GM12878 (cell line): ENCODE data around the gene F10. TPM values are rescaled to one million over a fixed set of nuclear protein-coding genes. Genes with fewer than 3 reads are reported as not detected.

Source experiments
- ATAC-seq: fragments of 200-7000 bp; cut with Tn5 transposase; 3 replicates; pipeline ENCODE4 v1.9.1; 2020; ENCODE audit warnings: mild to moderate bottlenecking, moderate library complexity
- BruUV-seq: library from RNA; stranded (reverse); fragments of 400-500 nt; replicated peaks from 2 replicates; lab custom pipeline; 2021; lab: Mats Ljungman, UMichigan
- CTCF ChIA-PET: fragments of 300-600 bp; sonication (Branson Sonifier 250); formaldehyde crosslinking; extraction: SDS; loops from one replicate; lab custom pipeline; 2021; ENCODE audit warnings: inconsistent platforms; lab: Yijun Ruan, JAX
- POLR2A ChIA-PET: fragments of 350-600 bp; formaldehyde crosslinking; extraction: SDS; loops from one replicate; lab custom pipeline; 2021; ENCODE audit warnings: inconsistent platforms; lab: Charles Lee
- RAD21 ChIA-PET: fragments of 300-600 bp; sonication (Branson Sonifier 250); formaldehyde crosslinking; loops from one replicate; lab custom pipeline; 2023; ENCODE audit warnings: antibody characterized with exemption; ENCODE audit not compliant: unreplicated experiment; lab: Charles Lee
- SMC1A ChIA-PET: fragments of 300-600 bp; sonication (Branson Sonifier 250); formaldehyde crosslinking; loops from one replicate; lab custom pipeline; 2023; ENCODE audit not compliant: unreplicated experiment, uncharacterized antibody; lab: Charles Lee
- DNase-seq: peaks from one replicate; pipeline ENCODE4 v3.0.0-alpha.2; 2011; ENCODE audit warnings: low read depth, low spot score
- FAIRE-seq: peaks from 3 replicates; lab custom pipeline; 2011; peaks lifted over from hg19 to GRCh38; lab: Jason Lieb, UNC
- H2AFZ ChIP-seq: 2 replicates; pipeline ENCODE4 v1.6.0; 2011; ENCODE audit warnings: low read depth, low read length, control low read depth; ENCODE audit not compliant: control insufficient read depth
- H3K27ac ChIP-seq: 2 replicates; pipeline ENCODE4 v1.5.1; 2011; ENCODE audit warnings: control low read depth; ENCODE audit not compliant: control insufficient read depth, insufficient read depth
- H3K27me3 ChIP-seq, 2 experiments: replicated peaks in 1 of 2; 2 replicates each; pipeline versions ENCODE4 v1.6.0 to v1.6.1; 2011; ENCODE audit warnings: low read length in 1 of 2; ENCODE audit not compliant: control insufficient read depth in 2 of 2, insufficient read depth in 2 of 2
- H3K36me3 ChIP-seq, 2 experiments: 2 replicates each; pipeline ENCODE4 v1.5.1; 2011; ENCODE audit warnings: low read length in 1 of 2; ENCODE audit not compliant: control insufficient read depth in 2 of 2, insufficient read depth in 2 of 2
- H3K4me1 ChIP-seq: 2 replicates; pipeline ENCODE4 v1.6.1; 2011; ENCODE audit warnings: mild to moderate bottlenecking, low read length, moderate library complexity, mixed read lengths; ENCODE audit not compliant: control insufficient read depth, insufficient read depth
- H3K4me2 ChIP-seq: 2 replicates; pipeline ENCODE4 v1.6.0; 2011; ENCODE audit warnings: control low read depth; ENCODE audit not compliant: control insufficient read depth, insufficient read depth
- H3K4me3 ChIP-seq: fragments of 200-600 bp; sonication (generic); 2 replicates; pipeline ENCODE4 v1.5.1; 2016
- H3K79me2 ChIP-seq: 2 replicates; pipeline ENCODE4 v1.6.0; 2011; ENCODE audit warnings: low read length; ENCODE audit not compliant: control insufficient read depth, insufficient read depth
- H3K9ac ChIP-seq: 2 replicates; pipeline ENCODE4 v1.8.0; 2011; ENCODE audit warnings: low read length, control low read depth, mixed read lengths; ENCODE audit not compliant: control insufficient read depth, insufficient read depth
- H3K9me3 ChIP-seq: replicated peaks from 3 replicates; pipeline ENCODE4 v1.5.1; 2011; ENCODE audit warnings: mild to moderate bottlenecking, low read length; ENCODE audit not compliant: control insufficient read depth, insufficient read depth
- H4K20me1 ChIP-seq: 2 replicates; pipeline ENCODE4 v1.6.0; 2011; ENCODE audit not compliant: control insufficient read depth, insufficient read depth
- IRF4 ChIP-seq: IDR thresholded peaks from 2 replicates; pipeline ENCODE4 v1.6.1; 2011; ENCODE audit warnings: low read depth, low read length
- KDM1A ChIP-seq: fragments of 200-600 bp; sonication (generic); IDR thresholded peaks from 2 replicates; pipeline ENCODE4 v1.6.1; 2016; ENCODE audit warnings: borderline replicate concordance
- LARP7 ChIP-seq: fragments of 450-650 bp; IDR thresholded peaks from 2 replicates; pipeline ENCODE4 v1.6.1; 2017; ENCODE audit warnings: mild to moderate bottlenecking
- RFX5 ChIP-seq: IDR thresholded peaks from 2 replicates; pipeline ENCODE4 v1.6.1; 2011; ENCODE audit warnings: low read depth, low read length, improper control_type of control experiment
- SP1 ChIP-seq: IDR thresholded peaks from one replicate; pipeline ENCODE4 v1.6.1; 2011; ENCODE audit warnings: low read depth, low read length
- TCF12 ChIP-seq: IDR thresholded peaks from 2 replicates; pipeline ENCODE4 v1.6.1; 2011; ENCODE audit warnings: low read depth, mild to moderate bottlenecking, low read length
- ZBED1 ChIP-seq: IDR thresholded peaks from 2 replicates; pipeline ENCODE4 v1.6.1; 2016; ENCODE audit warnings: borderline replicate concordance
- WGBS: methylation state at CpG from one replicate; pipeline ENCODE4 v1.1.6; 2016; ENCODE audit warnings: low lambda C conversion rate; ENCODE audit not compliant: insufficient replicate concordance, insufficient coverage; ENCODE audit errors: missing lambda C conversion rate; 5-methylcytosine and 5-hydroxymethylcytosine counted together
- in situ Hi-C: fragments of 300-500 bp; cut with MboI; formaldehyde crosslinking; loops from 9 replicates; pipeline ENCODE4 v1.14.3; 2018; ENCODE audit warnings: mixed read lengths
- intact Hi-C: fragments of 100-400 bp; cut with micrococcal nuclease; formaldehyde crosslinking; loops from one replicate; pipeline ENCODE4 v1.14.2; 2022; ENCODE audit not compliant: unreplicated experiment
- polyA plus RNA-seq, 11 experiments: library from polyadenylated mRNA; depleted of rRNA in 4 of 11; unstranded in 6 of 11; stranded (reverse) in 5 of 11; fragments of >200 nt; fragmentation: Nextera tagmentation in 4 of 11; fragmentation: Illumina TruSeq in 1 of 11; extraction: Ambion mirVana in 4 of 11; extraction: Trizol in 1 of 11; gene quantifications; 1 replicate in 1 of 11; 2 replicates in 10 of 11; pipeline versions ENCODE4 v1.2.1 to v1.2.3, GENCODE V29; 2011 to 2016; ENCODE audit warnings: inconsistent platforms in 2 of 11, missing spikeins in 2 of 11, low read depth in 1 of 11
- total RNA-seq, 4 experiments: library from RNA; depleted of rRNA in 3 of 4; stranded (reverse); fragments of >200 nt in 3 of 4; fragmentation: Illumina TruSeq in 1 of 4; extraction: Trizol in 1 of 4; gene quantifications; 2 replicates each; pipeline versions ENCODE4 v1.2.1 to v1.2.3, GENCODE V29; 2013 to 2021
- TF ChIP-seq, protein P1 (sequence below): fragments of 450-650 bp; IDR thresholded peaks from 2 replicates; pipeline ENCODE4 v1.6.1; 2016; ENCODE audit warnings: mild to moderate bottlenecking
- TF ChIP-seq, protein P2 (sequence below): fragments of 450-650 bp; formaldehyde crosslinking; IDR thresholded peaks from 2 replicates; pipeline ENCODE4 v1.4.0; 2020; ENCODE audit warnings: mild to moderate bottlenecking, moderate library complexity

The F10 gene
- total and polyA plus RNA-seq, 10 of the 15 experiments (the other 5 are each of a cell fraction or from before 2014, with no cell fraction given), result not detected

DNA sequence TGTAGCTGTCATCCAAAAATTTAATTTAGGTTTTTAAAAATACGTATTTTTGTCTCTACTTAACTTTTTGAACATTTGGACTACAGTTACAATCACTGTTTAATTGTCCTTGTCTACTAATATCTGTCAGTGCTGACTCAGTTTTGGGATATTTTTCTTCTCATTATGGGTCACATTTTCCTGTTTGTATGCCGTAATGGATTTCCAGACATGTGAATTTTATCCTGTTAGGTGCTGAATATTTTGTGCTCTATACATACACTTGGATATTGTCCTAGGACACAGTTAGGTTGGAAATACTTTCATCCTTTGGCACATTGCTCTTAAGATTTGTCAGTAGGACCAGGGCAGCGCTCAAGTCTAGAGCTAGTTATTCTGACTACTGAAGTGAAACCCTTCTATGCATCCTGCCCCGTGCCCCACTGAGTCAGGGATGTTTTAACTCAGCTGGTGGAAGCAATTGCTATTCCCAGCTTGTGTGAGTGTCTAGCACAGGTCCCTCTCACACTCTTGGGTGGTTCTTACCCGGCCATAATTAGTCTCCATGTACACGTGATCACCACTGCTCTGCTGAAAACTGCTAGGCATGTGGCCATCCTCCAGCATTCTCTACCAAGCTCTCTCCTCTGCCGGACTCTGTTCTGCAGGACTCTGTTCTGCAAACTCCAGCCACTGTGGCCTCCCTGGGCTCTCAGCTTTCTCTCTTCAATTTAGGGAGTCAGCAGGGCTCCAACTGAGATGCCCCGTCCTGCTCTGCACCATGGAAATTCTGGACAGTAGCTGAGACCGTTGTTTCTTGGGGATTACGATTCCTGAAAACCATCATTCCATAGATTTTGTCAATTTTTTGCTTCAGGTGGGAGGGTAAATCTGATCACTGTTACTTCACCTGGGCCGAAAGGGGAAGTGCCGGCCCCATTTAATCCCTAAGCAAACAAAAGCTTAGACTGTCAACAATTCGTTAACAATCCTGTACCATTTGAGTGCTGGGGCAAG, 47.0 kb downstream of the F10 start:
- Histone ChIP-seq H4K20me1 (no peaks in the 10 kb centered on the region), H2AFZ (no peak overlapping the region), H3K4me1 (no peaks in the 10 kb centered on the region), H3K79me2 (no peaks in the 10 kb centered on the region), H3K27me3 (no peaks in the 10 kb centered on the region), H3K9me3 (no peaks in the 10 kb centered on the region), H3K36me3 (peaks cover 0 to 6% of the 10 kb centered on the region in 2 experiments; a peak in 3 of 4 replicates), H3K4me3 (no peak overlapping the region), H3K4me2 (no peak overlapping the region), H3K27ac (no peak overlapping the region), H3K9ac (no peak overlapping the region)
- ATAC-seq (no peak), FAIRE-seq (no peak), DNase-seq (no peak)
- SMC1A ChIA-PET, result interaction anchor here (1.0 kb wide), 1 partner anchor 9 kb away, joined by 3 read pairs; no protein-coding TSS in a partner anchor
- TF ChIP-seq KDM1A (no peak), SP1 (no peak)
- intact Hi-C loops (no loop called here), in situ Hi-C loops (no loop called here)
- POLR2A ChIA-PET, result no interaction called here
- BruUV-seq, result no TSS peak
- 94% methylated on average over 11 of the region's 13 CpGs for WGBS
- CTCF ChIA-PET, result no interaction called here
- RAD21 ChIA-PET, result no interaction called here

DNA sequence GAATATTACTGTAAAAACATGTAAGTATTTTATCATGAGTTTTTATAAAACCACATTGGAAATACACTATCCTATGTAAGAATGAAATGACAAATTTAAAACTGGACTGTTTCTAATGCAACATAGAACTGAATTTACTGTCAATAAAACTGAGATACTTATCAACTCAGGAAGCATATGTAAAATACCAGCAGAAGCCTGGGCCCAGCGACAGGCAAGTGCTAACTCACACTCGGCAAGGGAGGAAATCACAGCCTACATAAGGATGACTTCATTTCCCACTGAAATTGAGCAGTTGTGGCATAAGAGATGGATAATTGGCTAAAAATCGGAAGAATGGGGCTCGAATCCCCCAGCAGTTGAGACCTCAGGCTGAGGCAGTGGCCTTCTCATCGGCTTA, 47.9 kb downstream of the F10 start:
- POLR2A ChIA-PET, result no interaction called here
- H3K27me3 ChIP-seq, result no peaks in the 10 kb centered on the region
- 91% methylated on average over 5 of the region's 5 CpGs for WGBS
- no peak for ATAC-seq
- TF ChIP-seq LARP7, result no peak
- TF ChIP-seq IRF4, result no peak
- TF ChIP-seq ZBED1, result no peak
- TF ChIP-seq TCF12, result no peak
- TF ChIP-seq, protein P1, sequence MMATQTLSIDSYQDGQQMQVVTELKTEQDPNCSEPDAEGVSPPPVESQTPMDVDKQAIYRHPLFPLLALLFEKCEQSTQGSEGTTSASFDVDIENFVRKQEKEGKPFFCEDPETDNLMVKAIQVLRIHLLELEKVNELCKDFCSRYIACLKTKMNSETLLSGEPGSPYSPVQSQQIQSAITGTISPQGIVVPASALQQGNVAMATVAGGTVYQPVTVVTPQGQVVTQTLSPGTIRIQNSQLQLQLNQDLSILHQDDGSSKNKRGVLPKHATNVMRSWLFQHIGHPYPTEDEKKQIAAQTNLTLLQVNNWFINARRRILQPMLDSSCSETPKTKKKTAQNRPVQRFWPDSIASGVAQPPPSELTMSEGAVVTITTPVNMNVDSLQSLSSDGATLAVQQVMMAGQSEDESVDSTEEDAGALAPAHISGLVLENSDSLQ, result no peak
- TF ChIP-seq RFX5, result no peak
- TF ChIP-seq, protein P2, sequence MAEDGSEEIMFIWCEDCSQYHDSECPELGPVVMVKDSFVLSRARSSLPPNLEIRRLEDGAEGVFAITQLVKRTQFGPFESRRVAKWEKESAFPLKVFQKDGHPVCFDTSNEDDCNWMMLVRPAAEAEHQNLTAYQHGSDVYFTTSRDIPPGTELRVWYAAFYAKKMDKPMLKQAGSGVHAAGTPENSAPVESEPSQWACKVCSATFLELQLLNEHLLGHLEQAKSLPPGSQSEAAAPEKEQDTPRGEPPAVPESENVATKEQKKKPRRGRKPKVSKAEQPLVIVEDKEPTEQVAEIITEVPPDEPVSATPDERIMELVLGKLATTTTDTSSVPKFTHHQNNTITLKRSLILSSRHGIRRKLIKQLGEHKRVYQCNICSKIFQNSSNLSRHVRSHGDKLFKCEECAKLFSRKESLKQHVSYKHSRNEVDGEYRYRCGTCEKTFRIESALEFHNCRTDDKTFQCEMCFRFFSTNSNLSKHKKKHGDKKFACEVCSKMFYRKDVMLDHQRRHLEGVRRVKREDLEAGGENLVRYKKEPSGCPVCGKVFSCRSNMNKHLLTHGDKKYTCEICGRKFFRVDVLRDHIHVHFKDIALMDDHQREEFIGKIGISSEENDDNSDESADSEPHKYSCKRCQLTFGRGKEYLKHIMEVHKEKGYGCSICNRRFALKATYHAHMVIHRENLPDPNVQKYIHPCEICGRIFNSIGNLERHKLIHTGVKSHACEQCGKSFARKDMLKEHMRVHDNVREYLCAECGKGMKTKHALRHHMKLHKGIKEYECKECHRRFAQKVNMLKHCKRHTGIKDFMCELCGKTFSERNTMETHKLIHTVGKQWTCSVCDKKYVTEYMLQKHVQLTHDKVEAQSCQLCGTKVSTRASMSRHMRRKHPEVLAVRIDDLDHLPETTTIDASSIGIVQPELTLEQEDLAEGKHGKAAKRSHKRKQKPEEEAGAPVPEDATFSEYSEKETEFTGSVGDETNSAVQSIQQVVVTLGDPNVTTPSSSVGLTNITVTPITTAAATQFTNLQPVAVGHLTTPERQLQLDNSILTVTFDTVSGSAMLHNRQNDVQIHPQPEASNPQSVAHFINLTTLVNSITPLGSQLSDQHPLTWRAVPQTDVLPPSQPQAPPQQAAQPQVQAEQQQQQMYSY (CRISPR knock-in tag), result no peak
- TF ChIP-seq, all 136 proteins: peak for 0
- in situ Hi-C loops (no loop called here), intact Hi-C loops (no loop called here)
- DNase-seq, result no peak
- H3K79me2 ChIP-seq, result no peaks in the 10 kb centered on the region
- H3K4me3 ChIP-seq, result no peak overlapping the region
- H3K9me3 ChIP-seq, result no peaks in the 10 kb centered on the region; the same call in 2 of the 3 replicates
- no peaks in the 10 kb centered on the region for H4K20me1 ChIP-seq
- no peak for FAIRE-seq
- BruUV-seq, result no TSS peak
- SMC1A ChIA-PET, result no interaction called here
- H3K9ac ChIP-seq, result no peak overlapping the region
- RAD21 ChIA-PET, result no interaction called here
- no peaks in the 10 kb centered on the region for H3K4me1 ChIP-seq
- no peak overlapping the region for H3K4me2 ChIP-seq
- H3K27ac ChIP-seq, result no peak overlapping the region
- no peak overlapping the region for H2AFZ ChIP-seq
- CTCF ChIA-PET, result no interaction called here
- peaks cover 0 to 11% of the 10 kb centered on the region in 2 experiments; a peak in 3 of 4 replicates for H3K36me3 ChIP-seq
